ENCODE data around the gene LRP10. TPM values are rescaled to one million over a fixed set of nuclear protein-coding genes. Genes with fewer than 3 reads are reported as not detected.

Gene LRP10
- total and polyA plus RNA-seq, 2 of the 8 experiments (the other 6 are each of a cell fraction or from before 2014, with no cell fraction given), result 12.4 to 15.6 TPM

DNA sequence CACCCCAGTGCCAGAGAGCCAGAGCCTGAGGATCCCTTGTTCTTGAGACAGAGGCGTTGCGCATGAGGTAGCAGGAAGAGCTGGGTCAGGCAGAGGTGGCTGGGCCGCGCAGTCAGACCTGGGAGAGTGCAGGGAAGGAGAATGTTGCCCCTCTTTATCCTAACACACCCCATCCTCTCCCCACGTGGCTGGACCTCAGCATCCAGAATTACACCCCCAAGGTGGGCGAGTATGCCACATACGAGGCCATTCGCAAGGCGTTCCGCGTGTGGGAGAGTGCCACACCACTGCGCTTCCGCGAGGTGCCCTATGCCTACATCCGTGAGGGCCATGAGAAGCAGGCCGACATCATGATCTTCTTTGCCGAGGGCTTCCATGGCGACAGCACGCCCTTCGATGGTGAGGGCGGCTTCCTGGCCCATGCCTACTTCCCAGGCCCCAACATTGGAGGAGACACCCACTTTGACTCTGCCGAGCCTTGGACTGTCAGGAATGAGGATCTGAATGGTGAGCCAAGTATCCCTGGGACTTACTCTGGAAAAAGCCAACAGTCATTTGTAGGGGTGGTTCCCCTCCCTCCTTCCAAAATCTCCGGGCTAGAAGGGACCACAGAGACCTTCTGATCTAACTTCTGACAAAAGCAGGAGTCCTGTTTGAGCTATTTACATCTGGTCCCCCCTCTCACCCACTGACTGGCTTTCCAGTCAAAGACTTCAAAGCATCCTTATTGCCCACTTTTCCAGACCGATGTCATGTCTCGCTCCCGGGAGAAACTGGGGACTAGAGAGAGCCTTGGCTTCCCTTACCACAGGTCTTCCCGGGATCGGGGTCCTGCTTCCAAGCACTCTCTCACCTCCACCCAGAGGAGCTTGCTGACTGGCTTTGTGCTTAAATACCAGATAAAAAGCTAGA lies 29.1 kb upstream of the LRP10 start (continued):
- TF ChIP-seq GTF2F1 (IDR thresholded peaks at IDR 0.05; ENCODE audit: borderline replicate concordance, low read depth, low read length), result no peak
